Liver (tissue), 9 donors: ENCODE data around the gene MAPK8IP2. TPM values are rescaled to one million over a fixed set of nuclear protein-coding genes. Genes with fewer than 3 reads are reported as not detected.

ENCODE experiments used
- DNase-seq: peaks from one replicate; pipeline ENCODE4 v3.0.0-alpha.2; 2017; ENCODE audit warnings: low spot score
- H3K27ac ChIP-seq, 2 donors: one replicate each; pipeline ENCODE4 v1.7.0; 2013; ENCODE audit warnings: inconsistent platforms in 2 of 2, low read length in 2 of 2, control low read depth in 1 of 2, low read depth in 1 of 2, mild to moderate bottlenecking in 1 of 2
- H3K27me3 ChIP-seq, 4 donors: one replicate each; pipeline versions ENCODE4 v1.6.1 to v1.7.0; 2013; ENCODE audit warnings: low read length in 3 of 4, inconsistent platforms in 1 of 4, mild to moderate bottlenecking in 1 of 4, moderate library complexity in 1 of 4; ENCODE audit not compliant: control insufficient read depth in 4 of 4, insufficient read depth in 4 of 4
- H3K36me3 ChIP-seq, 4 donors: one replicate each; pipeline versions ENCODE4 v1.6.1 to v1.7.0; 2013; ENCODE audit warnings: low read length in 3 of 4, mild to moderate bottlenecking in 3 of 4, low read depth in 1 of 4, moderate library complexity in 1 of 4; ENCODE audit not compliant: control insufficient read depth in 4 of 4, insufficient read depth in 3 of 4
- H3K4me1 ChIP-seq, 4 donors: one replicate each; pipeline versions ENCODE4 v1.6.1 to v1.7.0; 2013; ENCODE audit warnings: low read length in 3 of 4, mild to moderate bottlenecking in 3 of 4, moderate library complexity in 1 of 4; ENCODE audit not compliant: control insufficient read depth in 4 of 4, insufficient read depth in 4 of 4
- H3K4me3 ChIP-seq, 3 donors: one replicate each; pipeline versions ENCODE4 v1.6.1 to v1.7.0; 2013; ENCODE audit warnings: low read length in 3 of 3, control low read depth in 1 of 3, low read depth in 1 of 3, mild to moderate bottlenecking in 1 of 3
- H3K9ac ChIP-seq, 2 donors: one replicate each; pipeline ENCODE4 v1.7.0; 2013; ENCODE audit warnings: low read length in 2 of 2, mild to moderate bottlenecking in 2 of 2, moderate library complexity in 2 of 2, control low read depth in 1 of 2, low read depth in 1 of 2
- H3K9me3 ChIP-seq, 4 donors: one replicate each; pipeline versions ENCODE4 v1.6.1 to v1.7.0; 2013; ENCODE audit warnings: low read length in 3 of 4; ENCODE audit not compliant: control insufficient read depth in 4 of 4
- ATF3 ChIP-seq: IDR thresholded peaks from 2 replicates; pipeline ENCODE4 v1.6.1; 2016; ENCODE audit warnings: antibody characterized with exemption
- FOXA1 ChIP-seq: IDR thresholded peaks from 2 replicates; pipeline ENCODE4 v1.6.1; 2016; ENCODE audit warnings: antibody characterized with exemption
- FOXA2 ChIP-seq: IDR thresholded peaks from 2 replicates; pipeline ENCODE4 v1.6.1; 2016; ENCODE audit warnings: antibody characterized with exemption
- GABPA ChIP-seq, 2 donors: IDR thresholded peaks in 1 of 2; conservative IDR thresholded peaks in 1 of 2; 2 replicates each; pipeline ENCODE4 v1.6.1; 2016; ENCODE audit warnings: antibody characterized with exemption in 2 of 2, mild to moderate bottlenecking in 1 of 2, moderate library complexity in 1 of 2
- HNF4G ChIP-seq: IDR thresholded peaks from 2 replicates; pipeline ENCODE4 v1.6.1; 2016; ENCODE audit warnings: antibody characterized with exemption
- JUND ChIP-seq, 2 donors: IDR thresholded peaks; 2 replicates each; pipeline ENCODE4 v1.6.1; 2016; ENCODE audit warnings: antibody characterized with exemption in 2 of 2
- MAX ChIP-seq: IDR thresholded peaks from 2 replicates; pipeline ENCODE4 v1.6.1; 2016; ENCODE audit warnings: antibody characterized with exemption
- NR2F2 ChIP-seq: IDR thresholded peaks from 2 replicates; pipeline ENCODE4 v1.6.1; 2016; ENCODE audit warnings: antibody characterized with exemption
- RAD21 ChIP-seq, 2 donors: IDR thresholded peaks; 2 replicates each; pipeline ENCODE4 v1.6.1; 2016; ENCODE audit warnings: antibody characterized with exemption in 2 of 2, mild to moderate bottlenecking in 2 of 2
- REST ChIP-seq: IDR thresholded peaks from 2 replicates; pipeline ENCODE4 v1.6.1; 2016; ENCODE audit warnings: antibody characterized with exemption, mild to moderate bottlenecking
- RXRA ChIP-seq, 2 donors: IDR thresholded peaks; 2 replicates each; pipeline ENCODE4 v1.6.1; 2017 to 2018; ENCODE audit warnings: antibody characterized with exemption in 2 of 2, mild to moderate bottlenecking in 1 of 2
- TAF1 ChIP-seq: conservative IDR thresholded peaks from 2 replicates; pipeline ENCODE4 v1.6.1; 2016; ENCODE audit warnings: antibody characterized with exemption, mild to moderate bottlenecking
- YY1 ChIP-seq: IDR thresholded peaks from 2 replicates; pipeline ENCODE4 v1.6.1; 2016; ENCODE audit warnings: antibody characterized with exemption, mild to moderate bottlenecking
- ZBTB33 ChIP-seq: IDR thresholded peaks from 2 replicates; pipeline ENCODE4 v1.6.1; 2016; ENCODE audit warnings: antibody characterized with exemption
- WGBS: extraction: QIAGEN DNeasy Blood & Tissue Kit; methylation state at CpG from one replicate; pipeline ENCODE4 v1.1.7; 2013; 5-methylcytosine and 5-hydroxymethylcytosine counted together
- polyA plus RNA-seq, 2 donors: library from polyadenylated mRNA; stranded (reverse) in 1 of 2; unstranded in 1 of 2; fragments of 200-250 nt in 1 of 2; fragments of >200 nt in 1 of 2; fragmentation: Nextera tagmentation in 1 of 2; extraction: Ambion mirVana in 1 of 2; gene quantifications; one replicate each; pipeline versions ENCODE4 v1.2.1 to v1.2.3, GENCODE V29; 2013 to 2015
- total RNA-seq, 2 donors: library from RNA; depleted of rRNA; stranded (reverse); fragments of >200 nt; gene quantifications; one replicate each; pipeline ENCODE4 v1.2.3, GENCODE V29; 2014
- donor health status: healthy.
- donor health status: healthy.
- donor health status: healthy.
- donor health status: healthy.
- donor health status: healthy.

MAPK8IP2 gene
- total and polyA plus RNA-seq, 4 donors, result 0.04 to 0.37 (median 0.13) TPM

GRCh38 chr22:50601669-50602337, 1.2 kb downstream of the MAPK8IP2 start:
- TF ChIP-seq FOXA1, result no peak
- no peak for TF ChIP-seq FOXA2
- no peak for TF ChIP-seq NR2F2
- no peak for TF ChIP-seq YY1
- no peak for TF ChIP-seq HNF4G
- TF ChIP-seq ATF3, result no peak
- TF ChIP-seq GABPA (IDR thresholded peaks at IDR 0.05 in 1 of 2, conservative IDR thresholded peaks at IDR 0.05 in 1 of 2), result no peak
- no peak for TF ChIP-seq JUND (IDR thresholded peaks at IDR 0.05)
- no peak for TF ChIP-seq MAX
- TF ChIP-seq RXRA (IDR thresholded peaks at IDR 0.05), result no peak
- WGBS, result 64% methylated on average over 12 of the region's 12 CpGs
- no peak for DNase-seq
- no peak overlapping the region for H3K4me3 ChIP-seq
- peaks cover 0 to 10% (median 3%) of the 10 kb centered on the region in 4 donors for H3K27me3 ChIP-seq
- no peak overlapping the region for H3K27ac ChIP-seq
- no peaks in the 10 kb centered on the region for H3K36me3 ChIP-seq
- no peaks in the 10 kb centered on the region for H3K9me3 ChIP-seq
- peaks cover 0 to 7% (median 4%) of the 10 kb centered on the region in 4 donors for H3K4me1 ChIP-seq
- no peak overlapping the region for H3K9ac ChIP-seq

- WGBS, result 32% methylated on average over 2 of the region's 2 CpGs
- Histone ChIP-seq H3K27ac (no peak overlapping the region), H3K9me3 (no peaks in the 10 kb centered on the region), H3K27me3 (peaks cover 0 to 10% (median 3%) of the 10 kb centered on the region in 4 donors), H3K9ac (no peak overlapping the region), H3K4me3 (no peak overlapping the region), H3K36me3 (no peaks in the 10 kb centered on the region), H3K4me1 (peaks cover 0 to 7% (median 4%) of the 10 kb centered on the region in 4 donors)
- no peak for DNase-seq
- TF ChIP-seq GABPA (IDR thresholded peaks at IDR 0.05 in 1 of 2, conservative IDR thresholded peaks at IDR 0.05 in 1 of 2) (no peak), FOXA2 (no peak), TAF1 (no peak), RAD21 (IDR thresholded peaks at IDR 0.05) (no peak), ZBTB33 (no peak), REST (no peak)
Observed at GRCh38 chr22:50602338-50602700, 1.7 kb downstream of the MAPK8IP2 start.
